Keratinocyte (primary cell): ENCODE measurements around the gene MRTFB. TPM values are rescaled to one million over a fixed set of nuclear protein-coding genes. Genes with fewer than 3 reads are reported as not detected.

Experiments
- DNase-seq: peaks from one replicate; pipeline ENCODE4 v3.0.0-alpha.2; 2011; ENCODE audit warnings: low read depth, missing footprints, low spot score
- FAIRE-seq: peaks from 2 replicates; lab custom pipeline; 2011; peaks lifted over from hg19 to GRCh38; lab: Jason Lieb, UNC
- H2AFZ ChIP-seq: 2 replicates; pipeline ENCODE4 v1.6.0; 2012; ENCODE audit warnings: low read length, control low read depth, inconsistent platforms; ENCODE audit not compliant: control insufficient read depth
- H3K27ac ChIP-seq: 2 replicates; pipeline ENCODE4 v1.5.1; 2011; ENCODE audit warnings: low read length; ENCODE audit not compliant: control insufficient read depth, insufficient read depth
- H3K27me3 ChIP-seq: 3 replicates; pipeline ENCODE4 v1.6.0; 2011; ENCODE audit warnings: low read length; ENCODE audit not compliant: control insufficient read depth, insufficient read depth; ENCODE audit errors: extremely low read depth
- H3K36me3 ChIP-seq, 2 experiments: 2 replicates in 1 of 2; 3 replicates in 1 of 2; pipeline ENCODE4 v1.5.1; 2011; ENCODE audit warnings: low read length in 2 of 2, mild to moderate bottlenecking in 1 of 2; ENCODE audit not compliant: control insufficient read depth in 2 of 2, insufficient read depth in 2 of 2; ENCODE audit errors: extremely low read depth in 1 of 2
- H3K4me1 ChIP-seq: 3 replicates; pipeline ENCODE4 v1.5.1; 2011; ENCODE audit warnings: low read length; ENCODE audit not compliant: control insufficient read depth, insufficient read depth; ENCODE audit errors: extremely low read depth
- H3K4me2 ChIP-seq: 3 replicates; pipeline ENCODE4 v1.6.0; 2011; ENCODE audit warnings: low read depth, low read length; ENCODE audit not compliant: control insufficient read depth, insufficient read depth; ENCODE audit errors: extremely low read depth
- H3K4me3 ChIP-seq, 3 experiments: fragments of 200-600 bp in 1 of 3; sonication (generic) in 1 of 3; 2 replicates in 2 of 3; 3 replicates in 1 of 3; pipeline ENCODE4 v1.5.1; 2011 to 2016; ENCODE audit warnings: low read length in 3 of 3, mild to moderate bottlenecking in 3 of 3, control low read depth in 2 of 3, inconsistent platforms in 1 of 3, low read depth in 1 of 3, mixed read lengths in 1 of 3, mixed run types in 1 of 3, moderate library complexity in 1 of 3; ENCODE audit not compliant: control insufficient read depth in 2 of 3, insufficient read depth in 2 of 3; ENCODE audit errors: extremely low read depth in 1 of 3
- H3K79me2 ChIP-seq: 2 replicates; pipeline ENCODE4 v1.6.0; 2012; ENCODE audit warnings: low read length; ENCODE audit not compliant: control insufficient read depth, insufficient read depth
- H3K9ac ChIP-seq: 3 replicates; pipeline ENCODE4 v1.6.0; 2011; ENCODE audit warnings: low read length; ENCODE audit not compliant: control insufficient read depth, insufficient read depth; ENCODE audit errors: extremely low read depth
- H3K9me1 ChIP-seq: 3 replicates; pipeline ENCODE4 v1.6.0; 2011; ENCODE audit warnings: low read length; ENCODE audit not compliant: control insufficient read depth, insufficient read depth; ENCODE audit errors: extremely low read depth
- H3K9me3 ChIP-seq: 2 replicates; pipeline ENCODE4 v1.5.1; 2012; ENCODE audit warnings: low read depth, low read length; ENCODE audit not compliant: control insufficient read depth
- H4K20me1 ChIP-seq: 3 replicates; pipeline ENCODE4 v1.6.0; 2011; ENCODE audit warnings: low read length; ENCODE audit not compliant: control insufficient read depth, insufficient read depth; ENCODE audit errors: extremely low read depth
- CTCF ChIP-seq, 3 experiments: IDR thresholded peaks in 1 of 3; conservative IDR thresholded peaks in 1 of 3; optimal IDR thresholded peaks in 1 of 3; 2 replicates in 2 of 3; 3 replicates in 1 of 3; pipeline versions ENCODE3 to v1.5.1; 2011; ENCODE audit warnings: low read length in 3 of 3, mild to moderate bottlenecking in 3 of 3, moderate library complexity in 2 of 3, control low read depth in 1 of 3, inconsistent platforms in 1 of 3; ENCODE audit not compliant: insufficient read depth in 2 of 3; ENCODE audit errors: extremely low read depth in 1 of 3
- EZH2 ChIP-seq: IDR thresholded peaks from one replicate; pipeline ENCODE4 v1.6.1; 2012; ENCODE audit warnings: inconsistent platforms, mild to moderate bottlenecking, low read length, moderate library complexity
- dilution Hi-C: fragments of 300-500 bp; cut with MboI; formaldehyde crosslinking; loops from one replicate; pipeline ENCODE4 v1.7.0; 2020; ENCODE audit warnings: low sequenced_read_pairs; ENCODE audit not compliant: extremely low pct_ligation_motif_present
- polyA plus RNA-seq, 5 experiments: library from polyadenylated mRNA; depleted of rRNA in 3 of 5; stranded (reverse) in 3 of 5; stranded (forward) in 1 of 5; unstranded in 1 of 5; fragments of >200 nt; gene quantifications; 1 replicate in 1 of 5; 2 replicates in 3 of 5; 3 replicates in 1 of 5; pipeline versions ENCODE4 v1.2.1 to v1.2.3, GENCODE V29; 2011 to 2012; ENCODE audit warnings: missing spikeins in 2 of 5, low read depth in 1 of 5, low replicate concordance in 1 of 5

Gene MRTFB
- polyA plus RNA-seq, 1 donor (not counting 4 experiments of a cell fraction or from before 2014, with no cell fraction given): 12.1 TPM

GRCh38 chr16:14241631-14242030 lies 170.5 kb downstream of the MRTFB start:
- Histone ChIP-seq H3K27me3 (no peaks in the 10 kb centered on the region), H3K4me3 (no peak overlapping the region), H3K9me3 (no peaks in the 10 kb centered on the region), H3K79me2 (no peaks in the 10 kb centered on the region), H4K20me1 (no peaks in the 10 kb centered on the region), H3K4me2 (no peak overlapping the region), H2AFZ (no peak overlapping the region), H3K27ac (no peak overlapping the region), H3K36me3 (peaks cover 3 to 21% of the 10 kb centered on the region in 2 experiments), H3K4me1 (no peaks in the 10 kb centered on the region), H3K9ac (no peak overlapping the region), H3K9me1 (no peaks in the 10 kb centered on the region)
- TF ChIP-seq EZH2 (no peak), CTCF (optimal IDR thresholded peaks at IDR 0.05 in 1 of 3, IDR thresholded peaks at IDR 0.05 in 1 of 3, conservative IDR thresholded peaks at IDR 0.05 in 1 of 3; ENCODE audit: extremely low read depth in 1 of 3, insufficient read depth in 2 of 3, low read length in 3 of 3) (no peak)
- FAIRE-seq: no peak
- DNase-seq: no peak
- dilution Hi-C loops: no loop called here

- FAIRE-seq (no peak), DNase-seq (no peak)
- peaks cover 9 to 26% of the 10 kb centered on the region in 2 experiments for H3K36me3 ChIP-seq
- no peaks in the 10 kb centered on the region for H3K9me1 ChIP-seq
- H2AFZ ChIP-seq: no peak overlapping the region
- TF ChIP-seq CTCF (optimal IDR thresholded peaks at IDR 0.05 in 1 of 3, IDR thresholded peaks at IDR 0.05 in 1 of 3, conservative IDR thresholded peaks at IDR 0.05 in 1 of 3; ENCODE audit: extremely low read depth in 1 of 3, insufficient read depth in 2 of 3, low read length in 3 of 3): no peak
- TF ChIP-seq EZH2: no peak
- no peak overlapping the region for H3K27ac ChIP-seq
- no peaks in the 10 kb centered on the region for H3K4me1 ChIP-seq
- dilution Hi-C loops: no loop called here
- no peak overlapping the region for H3K4me2 ChIP-seq
- no peak overlapping the region for H3K9ac ChIP-seq
- no peaks in the 10 kb centered on the region for H3K9me3 ChIP-seq
- H3K4me3 ChIP-seq: no peak overlapping the region
- H3K79me2 ChIP-seq: no peaks in the 10 kb centered on the region
- H4K20me1 ChIP-seq: no peaks in the 10 kb centered on the region
- H3K27me3 ChIP-seq: no peaks in the 10 kb centered on the region
These were observed 171.7 kb downstream of the MRTFB start for GRCh38 chr16:14242769-14243168.
